Forelimb muscle (tissue), 1 donor: ENCODE results near the gene ANKRD13C. TPM values are rescaled to one million over a fixed set of nuclear protein-coding genes. Genes with fewer than 3 reads are reported as not detected.
"Not testable (repeated sequence)": the region's sequence is repeated elsewhere in the genome, so short reads cannot be mapped to it uniquely, and the experiment has no call there.

Source experiments
- DNase-seq: peaks from one replicate; pipeline ENCODE4 v3.0.0-alpha.2; 2013; ENCODE audit warnings: low read depth
- polyA plus RNA-seq: library from polyadenylated mRNA; unstranded; fragments of 120-200 nt; gene quantifications from one replicate; pipeline ENCODE4 v1.2.1, GENCODE V29; 2013; ENCODE audit not compliant: insufficient read length

Gene ANKRD13C
- 16.2 TPM for polyA plus RNA-seq

- peak; percentile 95 for DNase-seq
Observed at GRCh38 chr1:70354332-70355110, at the start of gene ANKRD13C. TSS of gene ANKRD13C (minus strand) at chr1:70354722. CDS start at chr1:70354408, 314 bp downstream.

GRCh38 chr1:70403759-70404158 lies 49.2 kb upstream of the ANKRD13C start:
- no peak for DNase-seq

GRCh38 chr1:70401974-70402373 lies 47.5 kb upstream of the ANKRD13C start:
- DNase-seq: no peak

- DNase-seq: no peak
Observed at GRCh38 chr1:70400335-70400734, 45.8 kb upstream of the ANKRD13C start.

GRCh38 chr1:70397013-70397412 lies 42.5 kb upstream of the ANKRD13C start:
- DNase-seq: no peak

- DNase-seq: no peak
Observed at GRCh38 chr1:70396607-70397006, 42.1 kb upstream of the ANKRD13C start.

GRCh38 chr1:70392626-70393025 lies 38.1 kb upstream of the ANKRD13C start:
- no peak for DNase-seq

GRCh38 chr1:70387507-70387906 lies 33.0 kb upstream of the ANKRD13C start:
- no peak for DNase-seq

GRCh38 chr1:70386121-70386520 lies 31.6 kb upstream of the ANKRD13C start:
- no peak for DNase-seq

GRCh38 chr1:70385477-70385876 lies 31.0 kb upstream of the ANKRD13C start:
- no peak for DNase-seq

GRCh38 chr1:70384542-70384941 lies 30.0 kb upstream of the ANKRD13C start:
- DNase-seq: no peak

GRCh38 chr1:70383483-70383882 lies 29.0 kb upstream of the ANKRD13C start:
- DNase-seq: no peak

GRCh38 chr1:70382682-70383081 lies 28.2 kb upstream of the ANKRD13C start:
- no peak for DNase-seq

GRCh38 chr1:70376196-70376595 lies 21.7 kb upstream of the ANKRD13C start:
- DNase-seq: no peak

GRCh38 chr1:70373580-70373979 lies 19.1 kb upstream of the ANKRD13C start:
- not testable (repeated sequence) for DNase-seq

- no peak for DNase-seq
Observed at GRCh38 chr1:70372426-70372825, 17.9 kb upstream of the ANKRD13C start.

GRCh38 chr1:70371586-70371985 lies 17.1 kb upstream of the ANKRD13C start:
- not testable (repeated sequence) for DNase-seq

GRCh38 chr1:70367397-70367796 lies 12.9 kb upstream of the ANKRD13C start:
- not testable (repeated sequence) for DNase-seq

- not testable (repeated sequence) for DNase-seq
Observed at GRCh38 chr1:70366997-70367396, 12.5 kb upstream of the ANKRD13C start.

GRCh38 chr1:70366425-70366952 lies 12.0 kb upstream of the ANKRD13C start:
- not testable (repeated sequence) for DNase-seq

GRCh38 chr1:70364439-70364838 lies 9.9 kb upstream of the ANKRD13C start:
- DNase-seq: no peak

GRCh38 chr1:70361727-70362398 lies 7.3 kb upstream of the ANKRD13C start:
- DNase-seq: no peak

GRCh38 chr1:70360321-70360720 lies 5.8 kb upstream of the ANKRD13C start:
- DNase-seq: no peak
